Sciatic nerve (tissue), 2 donors: Measurements from ENCODE around the gene AMELY. TPM values are rescaled to one million over a fixed set of nuclear protein-coding genes. Genes with fewer than 3 reads are reported as not detected.
"Not testable (repeated sequence)": the region's sequence is repeated elsewhere in the genome, so short reads cannot be mapped to it uniquely, and the experiment has no call there.

Experiments used
- ATAC-seq: fragments of 200-7000 bp; cut with Tn5 transposase; one replicate; pipeline ENCODE4 v1.9.1; 2020; ENCODE audit warnings: mild to moderate bottlenecking, moderate library complexity
- DNase-seq: peaks from one replicate; pipeline ENCODE4 v3.0.0-alpha.2; 2020; ENCODE audit warnings: low spot score
- intact Hi-C: fragments of 100-400 bp; cut with DNase I; formaldehyde crosslinking; loops from one replicate; pipeline ENCODE4 v1.14.2; 2022
- total RNA-seq: library from RNA; stranded (reverse); fragmentation: NEBNext Ultra II Directional; extraction: Animal tissue kit (Norgen Biotek cat#: 25700); gene quantifications from one replicate; pipeline ENCODE4 v1.2.1, GENCODE V29; 2021
- donor health status: DM: no; HTN: no; CAD: no.
- donor health status: DM: no; HTN: no; CAD: no.

Gene AMELY
- not detected for total RNA-seq

DNA sequence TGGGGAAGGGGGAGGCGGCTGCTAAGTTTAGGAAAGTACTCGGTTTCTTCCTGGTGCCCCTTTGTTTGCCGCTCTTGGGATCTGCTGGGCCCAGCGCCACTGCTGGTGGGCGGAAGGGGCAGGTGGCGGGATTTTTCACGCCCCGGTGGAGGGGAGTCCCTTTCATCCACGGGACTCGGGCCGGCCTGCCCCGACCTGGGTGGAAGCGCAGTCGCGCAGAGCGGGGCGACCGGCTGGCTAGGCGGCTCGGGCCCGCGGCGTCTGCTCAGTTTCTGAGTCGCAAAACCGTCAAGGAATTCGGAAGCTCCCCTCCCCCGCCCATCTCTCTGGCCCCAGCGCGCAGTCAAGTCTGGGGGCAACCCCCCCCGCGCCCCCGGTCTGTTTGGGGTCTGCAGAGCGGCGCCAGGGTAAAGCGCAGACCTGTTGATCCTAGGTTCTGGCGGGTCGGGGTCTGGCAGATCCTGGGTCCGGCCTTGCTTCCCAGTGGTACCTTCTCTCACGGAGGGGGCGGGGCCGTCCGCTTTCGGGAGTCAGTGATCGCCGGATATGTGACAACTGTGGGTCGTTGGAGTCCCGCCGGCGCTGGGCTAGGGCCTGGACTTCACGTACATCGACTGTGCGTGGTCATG lies at the start of gene AMELY:
TSS of gene AMELY (minus strand) at position 500 of the 629 bp plus-strand sequence. CDS start 39,144 bp downstream, outside the sequence.
- DNase-seq (no peak), ATAC-seq (no peak)
- intact Hi-C loops = no loop called here

DNA sequence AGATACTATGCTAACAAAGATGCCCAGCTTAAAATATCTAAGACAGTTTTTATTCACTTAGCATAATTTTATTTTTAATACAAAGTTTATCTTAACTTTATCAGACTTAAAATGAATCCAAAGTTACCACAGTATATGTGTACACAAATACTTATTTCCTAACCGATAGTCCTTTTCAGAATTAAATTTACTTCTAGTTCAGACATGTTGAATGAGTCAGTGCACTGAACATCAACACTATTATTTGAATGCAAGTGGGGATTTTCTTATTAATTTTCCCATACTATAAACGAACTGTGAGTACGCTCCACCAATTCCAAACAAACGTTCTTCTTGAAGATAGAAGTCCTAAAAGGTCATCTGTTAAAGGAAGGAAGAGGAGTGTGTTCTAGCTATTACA lies 38.4 kb upstream of the AMELY start:
- ATAC-seq = no peak
- no peak for DNase-seq
- intact Hi-C loops = no loop called here

DNA sequence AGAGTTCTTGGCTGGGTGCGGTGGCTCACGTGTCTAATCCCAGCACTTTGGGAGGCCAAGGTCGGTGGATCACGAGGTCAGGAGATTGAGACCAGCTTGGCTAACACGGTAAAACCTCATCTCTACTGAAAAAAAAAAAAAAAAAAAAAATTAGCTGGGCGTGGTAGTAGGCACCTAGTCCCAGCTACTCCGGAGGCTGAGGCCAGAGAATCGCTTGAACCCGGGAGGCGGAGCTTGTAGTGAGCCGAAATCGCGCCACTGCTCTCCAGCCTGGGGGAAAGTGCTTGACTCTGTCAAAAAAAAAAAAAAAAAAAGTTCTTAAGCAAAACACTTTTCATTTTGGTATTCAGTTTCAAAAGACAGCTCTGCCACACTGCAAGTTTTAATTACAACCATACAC lies 36.8 kb upstream of the AMELY start:
- ATAC-seq (no peak), DNase-seq (no peak)
- intact Hi-C loops = no loop called here

DNA sequence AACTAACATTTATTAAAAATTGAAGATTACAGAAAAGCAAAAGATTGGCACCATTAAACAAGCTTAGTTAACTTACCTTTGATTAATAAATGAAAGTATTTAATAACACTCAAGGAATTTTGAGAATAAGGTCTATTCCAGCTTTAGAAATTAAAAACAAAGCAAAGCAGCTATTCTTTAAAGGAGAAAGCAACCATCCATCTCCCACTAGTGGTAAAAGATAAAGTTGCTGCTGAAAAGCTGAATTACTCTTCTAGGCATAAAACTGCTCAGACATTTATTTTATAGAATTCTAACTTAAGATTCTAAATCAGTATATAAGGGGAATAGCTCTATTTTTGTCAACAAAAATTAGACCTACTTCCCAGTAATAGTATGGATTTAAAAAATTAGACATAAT lies 36.1 kb upstream of the AMELY start:
- intact Hi-C loops = no loop called here
- no peak for DNase-seq
- no peak for ATAC-seq

DNA sequence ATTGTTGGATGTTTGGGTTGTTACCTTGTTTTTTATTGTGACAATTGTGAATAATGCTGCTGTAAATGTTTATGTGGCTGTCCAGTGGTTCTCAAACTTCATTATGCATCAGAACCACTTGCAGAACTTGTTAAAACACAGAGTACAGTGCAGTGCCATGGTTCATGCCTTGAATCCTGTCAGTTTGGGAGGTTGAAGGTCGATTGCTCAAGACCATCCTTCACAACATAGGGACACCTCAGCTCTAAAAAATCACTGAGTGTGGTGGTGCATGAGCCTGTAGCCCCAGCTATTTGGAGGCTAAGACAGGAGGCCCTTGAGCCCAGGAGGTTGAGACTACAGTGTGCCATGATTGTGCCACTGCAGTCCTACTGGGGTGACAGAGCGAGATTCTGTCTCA lies 23.9 kb upstream of the AMELY start:
- ATAC-seq (no peak), DNase-seq (no peak)
- intact Hi-C loops = no loop called here

DNA sequence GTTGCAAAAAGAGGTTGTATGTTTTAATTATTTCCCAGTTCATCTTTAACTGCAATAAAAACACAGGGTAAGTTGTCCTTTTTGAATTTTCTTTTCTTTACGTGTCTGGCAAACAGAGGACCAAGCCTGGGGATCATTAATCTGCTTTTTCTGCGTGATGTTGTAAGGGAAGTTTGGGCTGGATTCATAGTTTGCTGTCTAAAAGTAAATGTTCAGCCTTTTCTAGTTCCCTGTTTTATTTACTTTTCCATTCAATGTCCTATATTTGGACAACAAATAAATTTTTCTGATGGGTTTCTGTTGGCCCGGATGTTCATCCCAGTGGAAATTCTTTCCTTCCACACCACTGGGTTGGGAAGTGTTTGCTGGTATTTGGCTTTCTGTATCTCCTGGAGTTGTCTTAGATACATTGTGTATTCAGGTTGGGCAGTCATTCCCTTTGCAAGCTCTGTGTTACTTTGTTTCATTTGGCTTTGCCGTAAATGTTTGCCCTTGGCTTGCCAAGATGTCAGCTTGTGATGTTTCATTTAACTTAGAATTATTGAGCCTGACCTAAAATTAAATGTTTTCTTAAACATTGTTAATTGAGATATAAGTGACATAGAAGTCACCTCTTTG lies 20.3 kb upstream of the AMELY start:
- DNase-seq (no peak), ATAC-seq (no peak)
- intact Hi-C loops = no loop called here

DNA sequence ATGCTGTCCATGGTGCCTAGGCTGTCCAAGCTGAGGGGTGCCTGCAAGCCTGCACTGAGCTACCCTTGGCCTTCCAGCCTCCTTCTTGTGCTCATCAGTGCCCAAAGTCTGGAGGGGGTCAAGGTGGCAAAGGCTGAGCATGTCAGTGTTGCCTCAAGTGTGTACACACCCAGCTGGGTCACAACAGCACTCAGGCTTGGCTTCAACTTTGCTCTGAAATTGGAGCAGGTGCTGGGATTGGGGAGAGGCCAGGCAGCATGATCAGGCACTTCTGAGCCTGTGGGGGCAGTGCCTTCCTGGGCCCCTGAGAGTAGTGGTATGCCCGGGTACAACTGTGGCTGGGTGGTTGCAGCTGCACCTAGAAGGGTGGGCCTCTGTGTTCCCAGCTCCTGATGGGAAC lies 17.7 kb upstream of the AMELY start:
- intact Hi-C loops = no loop called here
- no peak for ATAC-seq
- no peak for DNase-seq

GRCh38 chrY:6928265-6928664 lies 16.7 kb upstream of the AMELY start:
- no peak for ATAC-seq
- no peak for DNase-seq
- intact Hi-C loops = no loop called here

DNA sequence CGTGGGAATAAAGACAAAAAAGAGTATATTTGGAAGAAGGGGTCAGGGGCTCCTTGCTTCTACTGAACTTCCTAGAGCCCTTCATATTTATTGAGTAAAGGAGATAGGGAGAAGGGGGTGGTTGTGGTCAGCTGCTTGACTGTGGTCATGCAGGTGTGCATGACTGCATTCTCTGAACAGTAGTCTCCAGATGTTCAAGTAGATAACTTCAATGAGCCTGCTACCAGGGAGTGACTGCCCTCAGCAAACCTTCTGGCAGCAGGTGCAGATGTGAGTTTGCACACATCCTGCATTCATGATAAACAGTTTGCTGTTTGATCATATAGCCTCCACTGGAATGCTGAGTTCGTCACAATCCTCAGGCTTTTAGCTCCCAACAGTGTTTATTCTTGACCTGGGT lies 9.5 kb upstream of the AMELY start:
- intact Hi-C loops = no loop called here
- ATAC-seq (no peak), DNase-seq (no peak)

DNA sequence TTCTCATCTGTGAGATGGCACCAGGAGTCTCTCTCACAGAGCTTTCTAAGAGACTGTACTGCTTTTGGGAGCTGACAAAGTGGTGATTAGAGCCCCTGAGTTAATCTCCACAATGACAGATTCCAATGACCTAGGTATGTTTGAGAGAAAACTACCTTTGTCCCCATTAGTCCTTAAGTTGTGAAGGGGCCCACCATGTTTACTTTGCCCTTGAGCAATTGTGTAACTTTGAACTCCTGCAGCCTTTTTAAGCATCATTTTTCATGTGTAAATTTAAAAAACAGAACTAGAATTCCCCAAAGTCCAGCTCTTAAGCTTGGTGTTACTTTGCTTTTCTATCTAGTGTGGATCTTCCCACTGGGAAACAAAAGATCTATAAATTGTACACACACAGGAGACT lies 1.8 kb upstream of the AMELY start:
- ATAC-seq = no peak
- intact Hi-C loops = no loop called here
- no peak for DNase-seq

GRCh38 chrY:6910372-6911252 lies 940 bp downstream of the AMELY start, which contains the start of gene TBL1Y:
TSS of gene TBL1Y (plus strand) at chrY:6910697. CDS start at chrY:7025085, 114,388 bp downstream.
- DNase-seq (no peak), ATAC-seq (no peak)
- intact Hi-C loops = no loop called here

GRCh38 chrY:6909856-6910255 lies 1.7 kb downstream of the AMELY start:
- no peak for DNase-seq
- intact Hi-C loops = no loop called here
- no peak for ATAC-seq

- DNase-seq (no peak), ATAC-seq (no peak)
- intact Hi-C loops = no loop called here
Observed at GRCh38 chrY:6909118-6909521, 2.4 kb downstream of the AMELY start.

- ATAC-seq, intact Hi-C loops, DNase-seq: not testable (repeated sequence)
Observed at GRCh38 chrY:6908021-6908420, 3.5 kb downstream of the AMELY start.

DNA sequence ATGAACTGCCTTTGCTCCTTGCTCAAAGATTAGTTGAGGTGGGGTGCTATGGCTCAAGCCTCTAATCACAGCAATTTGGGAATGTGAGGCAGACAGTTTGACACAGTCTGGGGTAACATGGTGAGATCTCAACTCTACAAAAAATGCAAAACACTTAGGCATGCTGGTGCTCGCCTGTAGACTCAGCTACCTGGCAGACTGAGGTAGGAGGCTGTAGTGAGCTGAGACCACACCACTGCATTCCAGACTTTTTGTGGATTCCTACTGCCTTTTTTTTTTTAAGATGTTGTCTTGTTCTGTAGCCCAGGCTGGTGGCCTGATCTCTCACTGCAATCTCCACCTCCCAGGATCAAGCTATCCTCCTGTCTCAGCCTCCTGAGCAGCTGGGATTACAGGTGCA lies 4.0 kb downstream of the AMELY start:
- ATAC-seq (no peak), DNase-seq (no peak)
- intact Hi-C loops = no loop called here

- DNase-seq, intact Hi-C loops, ATAC-seq: not testable (repeated sequence)
Observed at GRCh38 chrY:6902116-6902515, 9.4 kb downstream of the AMELY start.

DNA sequence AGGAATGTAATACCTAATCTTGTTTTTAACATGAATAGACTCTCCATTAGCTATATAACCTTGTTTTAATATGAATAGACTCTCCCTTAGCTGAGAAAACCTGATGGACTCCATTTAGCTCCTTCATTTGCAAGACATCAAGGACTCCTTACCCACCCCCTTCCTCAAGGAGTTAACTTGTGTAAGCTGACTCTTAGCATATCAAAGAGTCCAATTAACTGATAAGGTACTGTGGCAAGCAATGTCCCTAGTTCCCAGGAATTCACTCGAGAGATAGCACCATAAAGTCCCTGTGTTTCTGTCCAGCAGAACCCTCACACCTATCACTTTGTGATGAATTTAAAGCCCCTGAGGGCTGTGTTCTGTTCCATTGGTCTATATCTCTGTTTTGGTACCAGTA lies 16.3 kb downstream of the AMELY start:
- DNase-seq (no peak), ATAC-seq (no peak)
- intact Hi-C loops = no loop called here

DNA sequence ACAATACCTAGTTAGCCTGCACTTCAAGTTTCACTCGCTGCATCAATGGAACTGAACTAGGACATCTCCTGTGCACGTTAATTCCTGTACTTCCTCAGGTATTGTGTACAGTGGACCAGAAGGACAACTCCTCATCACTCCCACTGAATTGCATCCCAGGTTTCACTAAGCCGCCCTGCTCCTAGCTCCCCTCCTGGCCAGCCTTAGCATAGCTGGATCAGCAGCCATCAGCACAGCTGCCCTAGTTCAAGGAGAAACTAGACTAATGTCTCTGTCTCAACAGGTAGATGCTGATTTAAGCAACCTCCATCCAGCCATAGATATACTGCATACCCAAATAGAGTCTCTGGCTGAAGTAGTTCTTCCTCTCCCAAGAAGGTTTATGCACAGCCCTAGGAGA lies 17.1 kb downstream of the AMELY start:
- intact Hi-C loops = no loop called here
- no peak for DNase-seq
- ATAC-seq = no peak

- ATAC-seq (no peak), DNase-seq (no peak)
- intact Hi-C loops = no loop called here
Observed at GRCh38 chrY:6849384-6849783, 62.2 kb downstream of the AMELY start.

DNA sequence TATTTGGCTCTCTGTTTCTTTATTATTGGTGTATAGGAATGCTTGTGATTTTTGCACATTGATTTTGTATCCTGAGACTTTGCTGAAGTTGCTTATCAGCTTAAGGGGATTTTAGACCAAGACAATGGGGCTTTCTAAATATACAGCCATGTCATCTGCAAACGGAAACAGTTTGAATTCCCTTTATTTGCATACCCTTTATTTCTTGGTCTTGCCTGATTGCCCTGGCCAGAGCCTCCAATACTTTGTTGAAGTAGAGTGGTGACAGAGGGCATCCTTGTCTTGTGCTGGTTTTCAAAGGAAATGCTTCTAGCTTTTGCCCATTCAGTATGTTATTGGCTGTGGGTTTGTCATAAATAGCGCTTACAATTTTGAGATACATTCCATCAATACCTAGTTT lies 68.9 kb downstream of the AMELY start:
- ATAC-seq, DNase-seq, intact Hi-C loops: not testable (repeated sequence)
